OCI-LY3 (cell line): ENCODE results near the gene ERP27.

ENCODE experiments used
- CTCF ChIP-seq: fragments of 200-600, 300-600 bp; sonication (generic); IDR thresholded peaks from 2 replicates; pipeline ENCODE4 v1.5.1; 2014; ENCODE audit warnings: antibody characterized with exemption, low read length, low read depth
- EZH2phosphoT487 ChIP-seq: fragments of 200-600 bp; shearing (Covaris generic); IDR thresholded peaks from 2 replicates; pipeline ENCODE4 v1.6.1; 2018; ENCODE audit warnings: antibody characterized with exemption, mixed run types, low read depth

DNA sequence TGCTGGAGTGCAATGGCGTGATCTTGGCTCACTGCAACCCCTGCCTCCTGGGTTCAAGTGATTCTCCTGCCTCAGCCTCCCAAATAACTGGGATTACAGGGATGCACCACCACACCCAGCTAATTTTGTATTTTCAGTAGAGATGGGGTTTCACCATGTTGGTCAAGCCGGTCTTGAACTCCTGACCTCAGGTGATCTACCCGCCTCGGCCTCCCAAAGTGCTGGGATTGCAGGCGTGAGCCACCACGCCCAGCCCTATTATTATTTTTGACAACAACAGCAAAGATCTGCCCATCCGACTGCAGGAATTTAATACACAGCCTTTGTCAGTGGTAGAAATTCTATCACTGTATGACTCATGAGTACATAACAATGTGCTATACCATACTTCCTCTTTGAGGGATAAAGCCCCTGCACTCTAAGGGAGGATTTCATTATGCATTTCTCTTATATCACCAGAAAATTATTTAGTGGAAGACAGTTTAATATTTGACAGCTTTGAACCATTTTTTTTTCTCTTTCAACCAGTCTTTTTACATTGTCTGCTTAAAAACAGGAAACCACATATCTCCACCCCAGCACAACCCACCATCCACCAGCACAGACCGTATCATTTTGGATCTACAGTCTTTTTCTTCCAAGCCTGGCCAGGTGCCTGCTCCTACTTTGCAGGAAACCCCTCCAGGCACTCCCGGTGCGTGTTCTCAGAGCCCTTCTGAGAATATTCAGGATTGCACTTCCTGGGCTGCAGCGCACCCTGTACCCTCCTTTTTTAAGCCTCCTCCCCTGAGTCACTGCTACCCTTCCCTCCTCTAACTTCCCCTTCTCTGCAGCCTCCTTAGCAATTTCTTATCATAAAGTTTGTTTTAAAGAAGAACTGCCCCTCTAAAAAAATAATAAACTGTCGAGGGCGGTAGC lies 22.5 kb upstream of the ERP27 start:
- TF ChIP-seq CTCF (no peak), EZH2phosphoT487 (no peak)
